ENCODE results near the gene MAD2L1BP.
A peak's percentile ranks its signal among the peaks of the same experiment; 100 is the strongest.

Gene MAD2L1BP

DNA sequence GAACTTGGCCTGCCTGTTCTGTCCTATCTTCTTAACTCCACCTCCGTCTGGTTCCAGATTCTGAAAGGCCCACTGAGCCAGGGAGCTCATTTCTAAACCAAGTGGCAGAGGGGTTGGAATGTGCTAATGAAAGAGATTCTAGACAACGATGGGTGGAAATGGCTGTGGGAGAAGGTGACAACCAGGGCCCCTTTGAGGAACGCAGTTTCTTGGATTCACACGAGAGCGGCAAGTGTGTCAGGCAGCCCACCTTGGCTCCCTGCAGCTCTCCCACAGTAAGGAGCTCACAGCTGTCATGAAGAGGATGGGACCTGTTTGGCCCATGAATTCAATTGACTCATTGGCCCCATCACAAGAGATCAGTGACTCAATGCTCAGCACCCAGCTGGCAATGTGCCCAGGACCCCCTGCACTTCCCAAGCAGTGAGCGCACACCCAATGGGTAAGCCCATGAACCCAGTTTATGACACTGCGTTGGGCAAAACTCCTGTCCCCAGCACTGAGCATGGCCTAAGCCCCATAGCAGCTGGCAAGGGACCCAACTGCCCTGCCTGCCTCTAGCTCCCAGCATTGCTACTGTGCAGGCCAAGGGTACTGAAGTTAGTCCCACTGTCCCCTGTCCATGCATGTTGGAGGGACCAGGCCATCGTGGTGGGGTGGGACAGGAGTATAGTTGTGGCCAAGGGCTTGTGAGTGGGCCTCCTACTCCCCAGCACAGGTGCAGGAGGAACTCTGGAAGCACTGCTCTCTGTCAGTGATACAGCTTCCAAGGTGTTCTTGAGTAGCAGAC, 35.6 kb downstream of the MAD2L1BP start:
- Mint-ChIP-seq H3K36me3 (ENCODE audit: insufficient read depth) (peaks cover 32% of the 10 kb centered on the region), H3K27ac (ENCODE audit: low read depth) (peak overlapping the region; percentile 32), H3K27me3 (no peaks in the 10 kb centered on the region), H3K4me1 (peaks cover 14% of the 10 kb centered on the region), H3K4me3 (no peak overlapping the region), H3K9me3 (no peaks in the 10 kb centered on the region)
- ATAC-seq (replicated peaks; ENCODE audit: extremely low read depth, poor library complexity, severe bottlenecking) = no peak
- no peak for DNase-seq (ENCODE audit: low spot score in 2 of 2)

DNA sequence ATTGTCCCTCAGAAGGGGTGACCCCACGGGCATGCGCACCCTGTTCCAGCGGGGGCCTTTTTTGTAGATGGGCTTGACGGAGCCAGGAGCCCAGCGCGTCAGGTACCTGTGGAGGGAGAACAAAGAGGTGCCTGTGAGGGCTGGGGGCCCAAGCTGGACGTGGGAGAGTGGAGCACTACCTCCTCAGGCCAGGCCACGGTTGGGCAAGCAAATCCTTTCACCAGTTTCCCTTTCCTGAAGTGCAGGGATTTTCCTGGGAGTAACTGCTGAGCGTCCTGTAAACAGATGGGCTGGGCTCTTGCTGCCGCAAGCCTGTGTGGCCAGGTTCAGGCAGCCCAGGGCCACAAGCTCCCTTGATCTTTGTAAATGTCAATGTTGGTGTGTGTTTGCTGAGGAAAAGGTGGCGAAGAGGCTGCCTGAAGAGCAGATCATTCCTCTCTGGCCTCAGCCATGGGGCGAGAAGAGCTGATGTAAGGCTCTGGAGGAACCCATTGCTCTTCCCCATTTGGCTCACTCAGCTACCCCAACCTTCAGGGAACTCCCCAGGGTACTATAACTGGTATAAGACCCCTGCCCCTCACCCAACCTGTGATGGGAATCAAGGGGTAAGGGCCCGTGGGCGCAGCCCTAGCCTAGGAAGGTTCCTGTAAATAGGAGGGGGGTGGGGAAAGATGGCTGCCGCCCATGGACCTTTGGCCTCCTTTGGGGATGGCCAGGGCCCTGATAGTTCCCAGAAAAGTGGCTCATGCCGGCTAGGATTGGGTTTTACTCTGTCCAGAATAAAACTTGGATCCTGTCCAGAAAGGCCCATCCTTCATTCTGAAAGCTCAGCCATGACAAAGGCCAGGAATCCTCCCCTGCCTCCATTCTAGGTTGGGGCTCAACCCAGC, 36.4 kb downstream of the MAD2L1BP start:
- DNase-seq (ENCODE audit: low spot score in 2 of 2) = no peak
- ATAC-seq (replicated peaks; ENCODE audit: extremely low read depth, poor library complexity, severe bottlenecking) = no peak
- peaks cover 34% of the 10 kb centered on the region for H3K36me3 Mint-ChIP-seq (ENCODE audit: insufficient read depth)
- peaks cover 13% of the 10 kb centered on the region for H3K4me1 Mint-ChIP-seq
- no peaks in the 10 kb centered on the region for H3K27me3 Mint-ChIP-seq
- H3K4me3 Mint-ChIP-seq = no peak overlapping the region
- no peak overlapping the region for H3K27ac Mint-ChIP-seq (ENCODE audit: low read depth)
- H3K9me3 Mint-ChIP-seq = no peaks in the 10 kb centered on the region

GRCh38 chr6:43673444-43674084, 37.9 kb downstream of the MAD2L1BP start:
- no peaks in the 10 kb centered on the region for H3K9me3 Mint-ChIP-seq
- DNase-seq (ENCODE audit: low spot score in 2 of 2) (no peak), ATAC-seq (replicated peaks; ENCODE audit: extremely low read depth, poor library complexity, severe bottlenecking) (no peak)
- H3K4me1 Mint-ChIP-seq = no peaks in the 10 kb centered on the region
- no peaks in the 10 kb centered on the region for H3K27me3 Mint-ChIP-seq
- H3K4me3 Mint-ChIP-seq = peak overlapping the region; percentile 8
- H3K36me3 Mint-ChIP-seq (ENCODE audit: insufficient read depth) = peaks cover 36% of the 10 kb centered on the region
- no peak overlapping the region for H3K27ac Mint-ChIP-seq (ENCODE audit: low read depth)

GRCh38 chr6:43674291-43674690, 38.7 kb downstream of the MAD2L1BP start:
- no peaks in the 10 kb centered on the region for H3K4me1 Mint-ChIP-seq
- no peak overlapping the region for H3K4me3 Mint-ChIP-seq

GRCh38 chr6:43674921-43675320, 39.3 kb downstream of the MAD2L1BP start:
- Mint-ChIP-seq H3K9me3 (no peaks in the 10 kb centered on the region), H3K36me3 (ENCODE audit: insufficient read depth) (peaks cover 36% of the 10 kb centered on the region), H3K4me1 (no peaks in the 10 kb centered on the region), H3K27me3 (no peaks in the 10 kb centered on the region), H3K27ac (ENCODE audit: low read depth) (no peak overlapping the region), H3K4me3 (no peak overlapping the region)
- ATAC-seq (replicated peaks; ENCODE audit: extremely low read depth, poor library complexity, severe bottlenecking) (no peak), DNase-seq (ENCODE audit: low spot score in 2 of 2) (no peak)

More at GRCh38 chr6:43674291-43674690, 38.7 kb downstream of the MAD2L1BP start:
- peaks cover 32% of the 10 kb centered on the region for H3K36me3 Mint-ChIP-seq (ENCODE audit: insufficient read depth)
- DNase-seq (ENCODE audit: low spot score in 2 of 2) (no peak), ATAC-seq (replicated peaks; ENCODE audit: extremely low read depth, poor library complexity, severe bottlenecking) (no peak)
- no peaks in the 10 kb centered on the region for H3K9me3 Mint-ChIP-seq
- no peak overlapping the region for H3K27ac Mint-ChIP-seq (ENCODE audit: low read depth)
- no peaks in the 10 kb centered on the region for H3K27me3 Mint-ChIP-seq

GRCh38 chr6:43676962-43677606, 41.4 kb downstream of the MAD2L1BP start:
- Mint-ChIP-seq H3K27ac (ENCODE audit: low read depth) (no peak overlapping the region), H3K27me3 (no peaks in the 10 kb centered on the region), H3K4me3 (no peak overlapping the region), H3K36me3 (ENCODE audit: insufficient read depth) (peaks cover 39% of the 10 kb centered on the region), H3K9me3 (no peaks in the 10 kb centered on the region), H3K4me1 (peaks cover 9% of the 10 kb centered on the region)
- ATAC-seq (replicated peaks; ENCODE audit: extremely low read depth, poor library complexity, severe bottlenecking) (no peak), DNase-seq (ENCODE audit: low spot score in 2 of 2) (no peak)

- no peak for DNase-seq (ENCODE audit: low spot score in 2 of 2)
- H3K4me3 Mint-ChIP-seq = no peak overlapping the region
- H3K36me3 Mint-ChIP-seq (ENCODE audit: insufficient read depth) = peaks cover 36% of the 10 kb centered on the region
- no peaks in the 10 kb centered on the region for H3K9me3 Mint-ChIP-seq
- no peak overlapping the region for H3K27ac Mint-ChIP-seq (ENCODE audit: low read depth)
- no peak for ATAC-seq (replicated peaks; ENCODE audit: extremely low read depth, poor library complexity, severe bottlenecking)
- peaks cover 14% of the 10 kb centered on the region for H3K4me1 Mint-ChIP-seq
- H3K27me3 Mint-ChIP-seq = no peaks in the 10 kb centered on the region
Observed at GRCh38 chr6:43677759-43678158, 42.1 kb downstream of the MAD2L1BP start.

DNA sequence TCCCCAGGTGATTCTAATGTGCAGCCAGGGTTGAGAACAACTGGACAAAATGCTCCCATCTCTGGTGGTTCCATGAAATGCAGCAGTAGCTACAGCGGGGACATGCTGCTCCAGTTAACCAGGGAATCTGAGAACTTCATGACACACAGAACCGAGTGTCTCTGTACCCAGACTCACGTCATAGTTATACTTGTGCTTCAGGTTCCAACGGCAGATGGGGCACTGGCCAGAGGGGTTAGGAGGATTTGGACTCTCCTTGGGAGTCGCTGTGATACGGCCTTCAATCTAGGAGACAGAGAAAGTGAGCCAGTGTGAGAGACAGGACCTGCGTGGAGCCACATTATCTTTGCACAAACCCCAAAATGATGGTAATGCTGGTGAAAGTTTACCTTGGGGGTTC, 42.7 kb downstream of the MAD2L1BP start:
- no peak for ATAC-seq (replicated peaks; ENCODE audit: extremely low read depth, poor library complexity, severe bottlenecking)
- Mint-ChIP-seq H3K36me3 (ENCODE audit: insufficient read depth) (peaks cover 30% of the 10 kb centered on the region), H3K27ac (ENCODE audit: low read depth) (no peak overlapping the region), H3K4me1 (peaks cover 20% of the 10 kb centered on the region), H3K4me3 (no peak overlapping the region), H3K27me3 (no peaks in the 10 kb centered on the region), H3K9me3 (no peaks in the 10 kb centered on the region)
- DNase-seq (ENCODE audit: low spot score in 2 of 2) = no peak

GRCh38 chr6:43679057-43679456, 43.4 kb downstream of the MAD2L1BP start:
- Mint-ChIP-seq H3K27ac (ENCODE audit: low read depth) (no peak overlapping the region), H3K9me3 (no peaks in the 10 kb centered on the region), H3K27me3 (no peaks in the 10 kb centered on the region), H3K4me1 (peaks cover 26% of the 10 kb centered on the region), H3K36me3 (ENCODE audit: insufficient read depth) (peaks cover 31% of the 10 kb centered on the region), H3K4me3 (no peak overlapping the region)
- DNase-seq (ENCODE audit: low spot score in 2 of 2) (no peak), ATAC-seq (replicated peaks; ENCODE audit: extremely low read depth, poor library complexity, severe bottlenecking) (no peak)

- DNase-seq (ENCODE audit: low spot score in 2 of 2) (no peak), ATAC-seq (replicated peaks; ENCODE audit: extremely low read depth, poor library complexity, severe bottlenecking) (no peak)
- Mint-ChIP-seq H3K27me3 (no peaks in the 10 kb centered on the region), H3K4me1 (peaks cover 34% of the 10 kb centered on the region), H3K4me3 (no peak overlapping the region), H3K9me3 (no peaks in the 10 kb centered on the region), H3K36me3 (ENCODE audit: insufficient read depth) (peaks cover 33% of the 10 kb centered on the region), H3K27ac (ENCODE audit: low read depth) (no peak overlapping the region)
Observed at GRCh38 chr6:43680308-43681200, 44.9 kb downstream of the MAD2L1BP start.

DNA sequence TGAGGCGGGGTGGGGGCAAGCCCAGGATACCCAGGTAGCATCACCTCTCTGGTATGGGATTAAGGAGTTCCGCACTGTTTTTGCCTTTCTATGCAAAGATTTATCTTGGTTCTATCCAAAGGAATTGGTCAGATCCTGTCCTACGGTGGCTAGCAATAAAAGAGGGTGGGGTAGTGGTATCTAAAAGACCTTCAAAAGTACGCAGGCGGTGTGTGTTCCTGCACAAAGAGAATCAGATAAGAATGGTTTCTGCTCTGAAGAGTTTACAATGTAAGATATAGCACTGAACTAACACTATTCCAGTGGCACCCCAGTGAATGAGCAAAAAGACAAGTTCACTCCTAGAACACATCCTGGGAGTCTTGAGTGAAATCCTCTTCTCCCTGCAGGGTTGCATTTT, 45.7 kb downstream of the MAD2L1BP start:
- peaks cover 30% of the 10 kb centered on the region for H3K36me3 Mint-ChIP-seq (ENCODE audit: insufficient read depth)
- H3K9me3 Mint-ChIP-seq = no peaks in the 10 kb centered on the region
- no peak overlapping the region for H3K4me3 Mint-ChIP-seq
- H3K27me3 Mint-ChIP-seq = no peaks in the 10 kb centered on the region
- peaks cover 37% of the 10 kb centered on the region for H3K4me1 Mint-ChIP-seq
- H3K27ac Mint-ChIP-seq (ENCODE audit: low read depth) = no peak overlapping the region
- DNase-seq (ENCODE audit: low spot score in 2 of 2) = no peak
- ATAC-seq (replicated peaks; ENCODE audit: extremely low read depth, poor library complexity, severe bottlenecking) = no peak

Data from central memory CD8-positive, alpha-beta T cell (primary cell).